ENCODE measurements around the gene PCBP3.

DNA sequence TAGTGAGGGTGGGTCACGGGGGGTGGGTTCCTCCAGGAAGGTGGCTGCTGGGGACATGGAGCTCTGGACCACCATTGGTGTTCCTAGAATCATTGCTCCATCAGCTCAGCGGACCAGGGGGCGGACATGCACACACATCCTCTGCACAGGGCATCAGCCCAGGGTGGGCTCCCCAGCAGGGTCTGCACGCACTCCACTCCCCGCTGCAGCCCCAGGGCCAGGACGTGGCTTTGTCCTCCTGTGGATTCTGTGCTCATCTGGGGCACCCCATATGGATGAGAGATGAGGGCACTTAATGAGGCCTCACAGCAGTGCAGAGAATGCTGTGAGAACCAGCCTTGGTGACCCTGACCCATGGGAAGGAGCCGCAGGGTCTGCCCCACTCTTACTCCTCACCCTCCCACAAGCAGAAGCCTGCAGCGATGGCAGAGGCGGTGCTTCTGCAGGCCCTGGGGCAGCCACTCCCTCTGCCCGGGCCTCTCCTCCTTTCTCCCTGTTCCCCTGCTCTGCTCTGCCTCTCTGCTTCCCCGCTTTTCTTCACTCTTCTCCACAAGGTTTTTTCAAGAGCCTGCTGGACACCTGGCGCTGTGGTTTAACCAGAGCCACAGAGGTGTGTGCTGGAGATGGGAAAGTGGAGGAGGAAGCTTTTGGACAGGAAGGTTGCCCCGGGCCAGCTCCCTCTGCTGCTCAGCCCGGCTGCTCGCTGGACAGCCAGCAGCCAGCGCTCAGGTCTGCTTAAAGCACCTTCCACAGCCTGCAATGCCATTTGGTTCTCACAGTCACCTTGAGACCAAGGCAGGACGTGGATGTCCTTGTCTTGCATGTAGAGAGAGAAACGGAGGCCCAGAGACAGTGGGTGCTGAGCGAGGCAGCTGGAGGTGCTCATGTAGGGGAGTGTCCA is 26.3 kb upstream of the PCBP3 start:
- TF ChIP-seq, protein P1, sequence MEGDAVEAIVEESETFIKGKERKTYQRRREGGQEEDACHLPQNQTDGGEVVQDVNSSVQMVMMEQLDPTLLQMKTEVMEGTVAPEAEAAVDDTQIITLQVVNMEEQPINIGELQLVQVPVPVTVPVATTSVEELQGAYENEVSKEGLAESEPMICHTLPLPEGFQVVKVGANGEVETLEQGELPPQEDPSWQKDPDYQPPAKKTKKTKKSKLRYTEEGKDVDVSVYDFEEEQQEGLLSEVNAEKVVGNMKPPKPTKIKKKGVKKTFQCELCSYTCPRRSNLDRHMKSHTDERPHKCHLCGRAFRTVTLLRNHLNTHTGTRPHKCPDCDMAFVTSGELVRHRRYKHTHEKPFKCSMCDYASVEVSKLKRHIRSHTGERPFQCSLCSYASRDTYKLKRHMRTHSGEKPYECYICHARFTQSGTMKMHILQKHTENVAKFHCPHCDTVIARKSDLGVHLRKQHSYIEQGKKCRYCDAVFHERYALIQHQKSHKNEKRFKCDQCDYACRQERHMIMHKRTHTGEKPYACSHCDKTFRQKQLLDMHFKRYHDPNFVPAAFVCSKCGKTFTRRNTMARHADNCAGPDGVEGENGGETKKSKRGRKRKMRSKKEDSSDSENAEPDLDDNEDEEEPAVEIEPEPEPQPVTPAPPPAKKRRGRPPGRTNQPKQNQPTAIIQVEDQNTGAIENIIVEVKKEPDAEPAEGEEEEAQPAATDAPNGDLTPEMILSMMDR (IDR thresholded peaks at IDR 0.05; ENCODE audit: low read length) = no peak
- TF ChIP-seq EZH2phosphoT487 (IDR thresholded peaks at IDR 0.05; ENCODE audit: low read length) (no peak), EZH2 (optimal IDR thresholded peaks at IDR 0.05; ENCODE audit: low read depth, low read length) (no peak)

Measured in MM.1S (cell line).